Measurements from ENCODE around the gene PLEKHG4B. TPM values are rescaled to one million over a fixed set of nuclear protein-coding genes. Genes with fewer than 3 reads are reported as not detected.

The PLEKHG4B gene
- total RNA-seq, 2 donors from 2014 or later: 0.08 to 0.48 TPM

DNA sequence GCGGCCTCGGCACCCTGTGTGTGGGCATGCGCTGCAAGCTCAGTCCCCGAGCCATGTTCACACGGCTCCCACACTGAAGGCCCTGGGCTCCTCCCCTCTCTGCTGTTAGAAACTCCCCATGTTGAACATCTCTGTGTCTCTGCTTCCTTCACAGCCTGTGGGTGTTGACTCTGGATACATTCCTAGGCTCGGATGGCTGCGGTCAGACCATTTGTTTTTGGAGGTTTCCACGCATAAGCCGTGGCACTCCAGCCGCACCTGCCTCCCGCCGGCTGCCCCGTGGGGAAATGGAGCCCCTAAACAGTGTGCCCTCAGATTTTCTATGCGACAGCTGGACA, 68.2 kb downstream of the PLEKHG4B start:
- no peaks in the 10 kb centered on the region for H3K9me3 ChIP-seq
- no peak overlapping the region for H3K4me3 ChIP-seq
- H3K36me3 ChIP-seq: no peaks in the 10 kb centered on the region
- no peak overlapping the region for H3K27ac ChIP-seq
- no peak for DNase-seq (ENCODE audit: low spot score)
- H3K27me3 ChIP-seq: no peaks in the 10 kb centered on the region
- TF ChIP-seq CTCF (IDR thresholded peaks at IDR 0.05): no peak
- H3K4me1 ChIP-seq: no peaks in the 10 kb centered on the region

DNA sequence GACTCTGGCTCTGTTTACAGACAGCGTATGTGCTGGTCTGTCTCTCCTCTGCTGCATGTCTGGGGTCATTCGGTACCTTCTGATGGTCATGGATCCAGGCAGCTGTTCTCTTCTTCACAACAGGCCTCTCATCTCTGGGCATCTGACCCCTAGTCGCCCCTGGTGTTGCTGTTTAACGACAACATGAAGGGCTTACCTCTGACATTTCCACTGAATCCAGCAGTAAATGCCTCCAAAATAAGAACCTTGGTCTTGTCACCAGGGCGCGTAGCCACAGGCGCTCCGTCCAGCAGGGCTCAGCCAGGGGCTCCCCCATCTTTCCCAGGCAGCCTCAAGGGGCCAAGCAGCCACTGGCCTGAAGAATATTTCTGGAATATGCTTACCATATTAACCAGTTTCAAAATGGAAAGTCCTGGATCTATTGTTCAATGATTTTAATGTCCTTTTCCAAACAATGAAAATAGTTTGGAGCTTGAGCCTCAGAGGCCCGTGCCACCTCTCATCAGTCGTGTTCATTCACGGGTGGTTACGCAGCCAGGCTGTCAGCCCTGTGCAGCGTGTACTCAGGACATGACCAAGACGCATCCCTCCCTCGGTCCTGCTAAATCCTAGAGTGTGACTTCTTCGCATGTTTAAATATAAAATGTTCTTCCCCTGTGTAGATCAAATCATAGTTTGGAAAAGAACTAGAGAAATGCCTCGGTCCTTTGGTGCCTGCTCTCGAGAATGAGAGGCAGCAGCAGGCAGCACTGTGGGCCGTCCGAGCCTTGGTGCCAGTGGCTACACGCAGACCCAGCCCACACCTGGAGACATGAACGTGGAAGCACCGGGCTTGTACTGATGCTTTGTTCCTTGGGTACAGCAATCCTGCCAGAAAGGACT, 69.2 kb downstream of the PLEKHG4B start:
- no peaks in the 10 kb centered on the region for H3K36me3 ChIP-seq
- H3K4me3 ChIP-seq: no peak overlapping the region
- no peaks in the 10 kb centered on the region for H3K4me1 ChIP-seq
- no peak overlapping the region for H3K27ac ChIP-seq
- TF ChIP-seq CTCF (IDR thresholded peaks at IDR 0.05): no peak
- no peaks in the 10 kb centered on the region for H3K27me3 ChIP-seq
- DNase-seq (ENCODE audit: low spot score): no peak
- no peaks in the 10 kb centered on the region for H3K9me3 ChIP-seq

DNA sequence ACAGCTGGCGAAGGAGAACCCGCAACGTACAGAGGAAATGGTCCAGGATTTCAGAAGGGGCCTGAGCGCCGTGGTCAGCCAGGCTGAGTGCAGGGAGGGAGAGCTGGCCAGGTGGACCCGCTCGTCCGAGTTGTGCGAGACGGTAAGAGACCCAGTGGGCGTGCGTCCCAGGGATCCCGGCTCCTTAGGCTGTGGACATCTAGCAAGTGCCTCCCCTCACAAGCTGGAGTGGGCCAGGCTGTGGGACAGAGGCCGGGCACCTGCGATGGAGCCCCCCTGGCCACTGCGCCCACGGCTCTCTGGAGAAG, 69.8 kb downstream of the PLEKHG4B start:
- no peak overlapping the region for H3K4me3 ChIP-seq
- DNase-seq (ENCODE audit: low spot score): no peak
- H3K27ac ChIP-seq: no peak overlapping the region
- H3K36me3 ChIP-seq: no peaks in the 10 kb centered on the region
- H3K27me3 ChIP-seq: no peaks in the 10 kb centered on the region
- H3K4me1 ChIP-seq: no peaks in the 10 kb centered on the region
- no peak for TF ChIP-seq CTCF (IDR thresholded peaks at IDR 0.05)
- H3K9me3 ChIP-seq: no peaks in the 10 kb centered on the region

- Histone ChIP-seq H3K9me3 (no peaks in the 10 kb centered on the region), H3K4me1 (no peaks in the 10 kb centered on the region), H3K27ac (no peak overlapping the region), H3K4me3 (no peak overlapping the region), H3K27me3 (no peaks in the 10 kb centered on the region), H3K36me3 (no peaks in the 10 kb centered on the region)
- no peak for DNase-seq (ENCODE audit: low spot score)
- TF ChIP-seq CTCF (IDR thresholded peaks at IDR 0.05): no peak
Observed at GRCh38 chr5:162190-162564, 70.2 kb downstream of the PLEKHG4B start.

GRCh38 chr5:162565-163337, 70.8 kb downstream of the PLEKHG4B start:
- Histone ChIP-seq H3K36me3 (no peaks in the 10 kb centered on the region), H3K27me3 (no peaks in the 10 kb centered on the region), H3K4me3 (no peak overlapping the region), H3K4me1 (no peaks in the 10 kb centered on the region), H3K9me3 (no peaks in the 10 kb centered on the region), H3K27ac (no peak overlapping the region)
- no peak for DNase-seq (ENCODE audit: low spot score)
- no peak for TF ChIP-seq CTCF (IDR thresholded peaks at IDR 0.05)

All from right atrium auricular region (tissue), 2 donors.